Stimulated activated CD8-positive, alpha-beta memory T cell treated with anti-CD3 and anti-CD28 coated beads, Interleukin-12 subunit alpha, Interleukin-12 subunit beta, amount 100 ng/mL, for 1 hour (primary cell): ENCODE measurements around the gene TRIM62.

Experiments
- DNase-seq: peaks from one replicate; pipeline ENCODE4 v3.0.0-alpha.2; 2020; ENCODE audit warnings: low read depth

Gene TRIM62

GRCh38 chr1:33180226-33180910, 1.5 kb downstream of the TRIM62 start:
- DNase-seq: no peak

DNA sequence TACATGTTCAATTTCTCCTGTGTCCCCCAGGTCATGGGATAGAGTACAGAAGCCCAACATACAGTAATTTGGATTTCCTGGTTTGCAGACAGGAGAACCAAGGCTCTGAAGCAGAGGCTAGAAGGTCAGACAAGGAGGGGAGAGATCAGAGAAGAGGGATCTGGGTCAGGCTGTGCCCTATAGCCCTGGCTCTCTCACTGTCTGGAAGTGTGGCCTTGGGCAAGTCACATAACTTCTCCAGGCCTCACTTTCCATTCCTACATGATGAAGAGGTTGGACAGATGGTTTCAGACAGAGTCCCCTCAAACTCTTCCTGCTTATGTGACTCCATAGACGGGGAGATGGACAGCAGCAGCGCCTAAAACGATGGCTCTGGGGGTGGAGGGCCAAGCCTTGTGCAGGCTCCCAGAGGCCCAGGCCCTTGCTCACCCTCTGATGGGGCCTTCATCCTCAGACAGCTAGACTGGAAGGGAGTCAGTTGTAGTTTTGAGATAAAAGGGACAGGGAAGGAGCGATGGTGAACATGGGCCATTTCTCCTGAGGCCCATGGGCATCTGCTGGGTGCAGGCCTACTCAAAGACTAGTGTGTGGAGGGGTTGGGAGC, 2.9 kb downstream of the TRIM62 start:
- DNase-seq: no peak

GRCh38 chr1:33177996-33178540, 3.8 kb downstream of the TRIM62 start:
- no peak for DNase-seq

DNA sequence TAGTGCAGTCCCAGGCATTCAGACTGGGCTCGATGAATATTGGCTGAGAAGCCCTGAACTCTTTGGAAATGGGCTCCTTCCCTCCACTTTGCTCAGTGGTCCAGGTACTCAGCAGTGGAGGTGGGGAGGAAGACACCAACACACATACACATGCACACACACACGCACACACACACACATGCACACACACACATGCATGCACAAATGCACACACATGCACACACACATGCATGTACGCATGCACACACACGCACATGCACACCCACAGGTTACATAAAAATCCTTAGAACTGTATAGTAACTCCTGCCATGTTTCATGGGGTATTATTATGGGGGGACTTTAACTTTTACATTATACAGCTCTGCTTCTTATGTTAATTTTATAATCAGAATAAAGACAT, 5.0 kb downstream of the TRIM62 start:
- no peak for DNase-seq

DNA sequence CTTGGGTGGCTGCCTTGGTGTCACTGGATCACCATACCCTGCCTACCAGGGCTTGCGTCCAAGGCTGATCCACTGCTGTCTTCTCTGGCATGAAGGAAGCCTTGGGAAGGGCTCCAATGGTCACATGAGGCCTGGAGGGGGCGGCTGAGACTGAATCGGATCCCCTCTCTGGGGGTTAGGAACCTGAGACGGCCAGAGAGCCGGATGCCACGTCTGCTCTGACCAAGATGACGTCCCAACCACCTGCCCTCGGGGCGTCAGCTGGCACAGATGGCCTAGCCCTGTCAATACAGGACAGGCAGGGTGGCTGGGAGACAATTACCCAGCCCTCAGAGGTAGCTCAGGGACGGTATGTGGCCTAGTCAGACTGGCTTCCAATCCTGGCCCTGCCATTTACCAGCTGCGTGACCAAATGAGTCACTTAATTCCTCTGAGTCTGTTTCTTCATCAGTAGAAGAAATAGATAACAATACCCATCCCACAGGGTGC, 5.4 kb downstream of the TRIM62 start:
- DNase-seq: no peak

- no peak for DNase-seq
These were observed 6.0 kb downstream of the TRIM62 start for GRCh38 chr1:33175865-33176264.

- no peak for DNase-seq
These were observed 8.8 kb downstream of the TRIM62 start for GRCh38 chr1:33173091-33173490.

GRCh38 chr1:33171977-33172813, 9.6 kb downstream of the TRIM62 start:
- no peak for DNase-seq

DNA sequence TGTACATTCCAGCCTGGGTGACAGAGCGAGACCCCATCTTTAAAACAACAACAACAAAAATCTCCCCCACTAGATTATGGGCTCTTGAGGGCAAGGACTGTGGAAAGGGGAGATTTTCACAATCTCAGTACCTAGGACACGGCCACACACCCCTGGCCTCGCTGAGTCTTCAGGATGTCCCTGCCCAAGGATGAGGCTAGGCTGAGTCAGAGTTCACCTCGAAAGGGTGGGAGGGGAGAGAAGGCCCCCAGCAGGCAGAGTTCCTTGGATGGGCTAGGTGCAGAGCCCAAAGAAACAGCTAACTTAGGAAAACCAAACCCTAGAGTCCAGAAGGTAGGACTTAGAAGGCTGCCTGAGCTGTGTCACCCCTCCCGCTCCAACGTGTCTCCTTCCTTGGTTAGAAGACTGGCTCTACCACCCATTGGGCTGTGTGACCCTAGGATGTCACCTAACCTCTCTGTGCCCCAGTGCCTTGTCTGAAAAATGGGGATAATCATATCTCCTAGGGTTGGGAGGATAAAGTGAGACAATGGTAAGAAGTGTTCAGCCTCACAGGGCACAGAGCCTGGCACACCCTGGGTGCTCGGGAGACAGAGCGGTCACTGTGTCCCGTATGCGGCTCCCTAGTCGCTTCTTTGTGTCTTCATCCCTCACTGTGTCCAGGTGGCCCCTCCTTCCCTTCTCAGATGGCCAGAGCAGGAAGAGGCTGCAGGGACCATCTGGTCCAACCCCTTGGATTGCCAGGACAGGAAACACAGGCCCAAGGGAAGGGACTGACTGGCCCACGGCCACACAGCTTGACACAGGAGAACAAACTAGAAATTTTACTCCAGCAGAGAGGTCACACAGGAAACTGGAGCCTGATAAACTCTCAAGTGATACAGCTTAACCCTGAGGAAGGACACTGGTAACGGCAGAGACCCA, 11.2 kb downstream of the TRIM62 start:
- no peak for DNase-seq

GRCh38 chr1:33169290-33170055, 12.4 kb downstream of the TRIM62 start:
- DNase-seq: no peak

DNA sequence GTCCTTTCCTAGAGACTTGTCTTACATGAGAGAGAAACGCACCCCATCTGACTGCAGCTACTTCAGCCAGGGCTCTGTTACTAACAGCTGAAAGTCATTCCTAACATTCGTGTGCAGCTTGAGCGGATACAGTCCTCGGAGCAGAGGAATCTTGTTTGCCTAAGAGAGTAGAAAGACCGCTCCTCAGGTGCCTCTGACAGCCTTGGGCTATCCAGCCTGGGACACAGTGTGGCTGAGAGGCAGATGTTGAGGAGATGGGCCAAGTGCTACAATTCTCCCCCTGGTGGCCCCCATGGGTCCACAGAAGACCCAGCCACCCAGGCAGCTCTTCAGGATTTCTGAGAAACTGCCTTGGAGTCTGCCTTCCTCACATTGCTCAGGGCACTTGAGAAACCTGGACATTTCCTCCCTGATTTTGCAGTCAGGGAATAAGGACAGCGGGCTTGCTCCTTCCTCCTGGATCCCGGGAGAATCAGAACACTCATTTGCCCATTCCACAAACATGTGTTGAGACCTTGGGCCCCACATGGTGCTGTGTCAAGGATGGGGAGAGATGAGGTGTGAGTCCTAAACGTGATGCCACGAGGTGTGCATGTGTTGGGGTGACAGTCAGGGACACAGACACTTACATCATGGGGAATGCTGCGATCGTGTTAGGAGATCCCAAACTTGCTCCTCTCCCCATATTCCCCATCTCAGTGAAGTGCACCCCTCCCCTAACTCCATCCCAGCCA, 13.1 kb downstream of the TRIM62 start:
- DNase-seq: no peak

GRCh38 chr1:33167650-33168447, 14.0 kb downstream of the TRIM62 start:
- DNase-seq: no peak

GRCh38 chr1:33165809-33166208, 16.0 kb downstream of the TRIM62 start:
- DNase-seq: no peak

- DNase-seq: no peak
These were observed 16.6 kb downstream of the TRIM62 start for GRCh38 chr1:33165209-33165608.

DNA sequence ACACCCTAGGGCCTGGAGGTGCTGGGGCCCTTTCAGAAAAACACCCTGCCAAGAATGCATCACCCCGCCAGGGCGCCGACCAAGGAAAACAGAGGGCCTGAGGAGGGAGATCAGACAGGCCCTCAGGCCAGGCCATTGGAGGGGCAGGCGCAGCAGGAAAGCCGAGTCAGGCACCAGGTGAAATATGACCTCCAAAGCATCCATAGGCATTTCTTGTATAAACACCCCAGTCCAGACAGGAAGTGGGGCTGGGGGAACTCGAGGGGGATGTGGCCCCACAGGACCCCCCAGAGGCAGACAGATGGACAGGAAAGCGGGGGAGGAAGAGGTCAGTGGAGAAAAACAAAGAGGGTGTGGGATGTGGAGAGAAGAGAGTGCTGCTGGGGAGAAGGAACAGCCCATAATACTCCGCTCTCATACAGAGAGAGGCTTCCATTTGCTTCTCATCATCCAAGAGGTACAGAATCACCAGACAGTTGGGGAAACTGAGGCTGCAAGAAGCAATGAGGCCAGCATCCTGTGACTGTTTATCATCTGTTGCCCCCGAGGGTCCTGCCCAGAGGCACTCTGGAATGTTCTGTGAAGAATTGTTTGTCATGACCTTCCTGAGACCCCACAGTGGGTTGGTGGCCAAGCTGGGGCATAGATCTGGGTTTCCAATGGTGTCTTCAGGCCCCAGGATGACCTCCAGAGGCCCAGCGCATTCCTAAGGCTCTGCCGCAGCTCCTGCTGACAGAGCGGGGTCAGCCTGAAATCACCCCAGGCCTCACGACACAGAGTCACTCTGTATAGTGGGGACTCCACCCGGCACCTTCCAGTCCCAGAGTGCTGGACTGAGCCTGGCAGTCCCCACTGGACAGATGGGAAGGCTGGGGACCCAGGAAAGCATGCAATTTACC, 18.0 kb downstream of the TRIM62 start:
- DNase-seq: no peak

DNA sequence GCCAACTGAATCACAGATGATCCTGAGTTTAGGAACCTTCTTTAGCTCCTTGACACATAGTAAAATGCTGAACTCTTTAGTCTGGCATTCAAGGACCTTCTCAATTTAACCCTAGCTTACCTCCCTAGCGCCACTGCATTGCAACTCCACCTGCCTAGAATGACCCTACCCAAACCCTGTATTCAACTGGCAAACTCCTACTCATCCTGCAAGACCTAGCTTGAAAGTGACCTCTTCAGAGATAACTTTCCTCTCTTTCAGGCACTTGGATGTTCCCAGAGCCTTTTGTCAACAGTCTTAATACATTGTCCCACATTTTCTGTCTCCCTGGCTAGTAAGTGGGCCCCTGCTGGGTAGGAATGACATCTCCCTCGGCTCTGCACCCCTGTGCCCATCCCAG, 19.7 kb downstream of the TRIM62 start:
- DNase-seq: no peak

- no peak for DNase-seq
These were observed 20.7 kb downstream of the TRIM62 start for GRCh38 chr1:33161061-33161681.

DNA sequence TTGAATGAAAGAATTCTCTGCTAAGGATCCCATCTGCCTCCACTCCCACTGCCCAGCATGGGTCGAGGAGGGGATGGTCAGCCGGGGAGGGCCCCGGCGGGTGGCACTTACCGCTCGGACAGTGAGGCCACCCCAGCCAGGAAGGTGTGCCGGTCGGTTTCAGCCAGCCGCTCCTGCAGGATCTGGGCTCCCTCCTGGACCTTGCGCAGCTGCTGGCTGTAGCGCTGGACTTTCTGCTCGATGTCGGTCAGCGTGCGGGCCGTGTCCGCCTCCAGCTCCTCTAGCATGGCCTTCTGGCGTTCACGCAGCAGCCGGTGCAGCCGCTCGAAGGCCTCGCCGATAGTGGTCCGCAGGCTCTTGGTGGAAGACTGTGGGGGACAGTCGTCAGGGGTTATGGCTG, 22.3 kb downstream of the TRIM62 start:
- DNase-seq: no peak
